Measurements from ENCODE around the gene ZNF785. TPM values are rescaled to one million over a fixed set of nuclear protein-coding genes. Genes with fewer than 3 reads are reported as not detected.

The ZNF785 gene
- total and polyA plus RNA-seq, 2 of the 13 experiments (the other 11 are each of a cell fraction or from before 2014, with no cell fraction given), result 0.01 TPM; not detected in 1

- TF ChIP-seq ZNF740 (CRISPR knock-in tag; IDR thresholded peaks at IDR 0.05), result peak; percentile 21
- TF ChIP-seq ZNF589 (CRISPR knock-in tag; conservative IDR thresholded peaks at IDR 0.05), result peak; percentile 32; the same call in 1 of the 2 replicates
- no peak for TF ChIP-seq ZBTB7B (CRISPR knock-in tag; IDR thresholded peaks at IDR 0.05)
- TF ChIP-seq ZNF615 (CRISPR knock-in tag; IDR thresholded peaks at IDR 0.05; ENCODE audit: borderline replicate concordance), result no peak; the same call in 1 of the 2 replicates
- TF ChIP-seq ZNF3 (CRISPR knock-in tag; IDR thresholded peaks at IDR 0.05), result no peak
- TF ChIP-seq ZNF44 (CRISPR knock-in tag; IDR thresholded peaks at IDR 0.05), result no peak
- TF ChIP-seq DNMT3B (CRISPR knock-in tag; conservative IDR thresholded peaks at IDR 0.05), result no peak
- TF ChIP-seq TAF1 (CRISPR knock-in tag; IDR thresholded peaks at IDR 0.05), result no peak
- no peak for TF ChIP-seq HNRNPLL (IDR thresholded peaks at IDR 0.05; ENCODE audit: low read depth, low read length, poor library complexity, severe bottlenecking)
- TF ChIP-seq HIVEP1 (CRISPR knock-in tag; IDR thresholded peaks at IDR 0.05), result no peak; the same call in 1 of the 2 replicates
- TF ChIP-seq SETDB1 (CRISPR knock-in tag; IDR thresholded peaks at IDR 0.05; ENCODE audit: borderline replicate concordance), result no peak
- no peak for TF ChIP-seq ADNP (CRISPR knock-in tag; IDR thresholded peaks at IDR 0.05)
- no peak for TF ChIP-seq ZFP36 (IDR thresholded peaks at IDR 0.05; ENCODE audit: borderline replicate concordance, low read depth, low read length, partially characterized antibody)
- TF ChIP-seq THAP11 (CRISPR knock-in tag; IDR thresholded peaks at IDR 0.05), result no peak
- TF ChIP-seq MXD4 (CRISPR knock-in tag; IDR thresholded peaks at IDR 0.05), result no peak
- no peak for TF ChIP-seq HMGXB4 (CRISPR knock-in tag; IDR thresholded peaks at IDR 0.05; ENCODE audit: borderline replicate concordance in 1 of 2, low read depth in 1 of 2)
- no peak for TF ChIP-seq MAFG (CRISPR knock-in tag; IDR thresholded peaks at IDR 0.05)
- no peak for TF ChIP-seq MIER2 (CRISPR knock-in tag; IDR thresholded peaks at IDR 0.05)
- TF ChIP-seq MEIS2 (CRISPR knock-in tag; IDR thresholded peaks at IDR 0.05), result no peak; the same call in 1 of the 2 replicates
- TF ChIP-seq ZNF33A (CRISPR knock-in tag; IDR thresholded peaks at IDR 0.05; ENCODE audit: borderline replicate concordance), result no peak
- no peak for TF ChIP-seq ZNF280B (CRISPR knock-in tag; IDR thresholded peaks at IDR 0.05; ENCODE audit: borderline replicate concordance)
- peak; percentile 39 for TF ChIP-seq PHF5A (CRISPR knock-in tag; IDR thresholded peaks at IDR 0.05; ENCODE audit: low read depth, unreplicated experiment)
- TF ChIP-seq ZNF121 (CRISPR knock-in tag; IDR thresholded peaks at IDR 0.05), result no peak; the same call in 1 of the 2 replicates
- TF ChIP-seq ATF7-NPFF (CRISPR knock-in tag; IDR thresholded peaks at IDR 0.05; ENCODE audit: low read depth), result 0 out of 2 replicates have a peak, but pooled peaks have one; percentile 6
- peak; percentile 11; the same call in 1 of the 2 replicates for TF ChIP-seq ZBTB1 (CRISPR knock-in tag; IDR thresholded peaks at IDR 0.05; ENCODE audit: borderline replicate concordance)
- no peak for TF ChIP-seq PPARG (CRISPR knock-in tag; conservative IDR thresholded peaks at IDR 0.05)
- no peak for TF ChIP-seq ARNT2 (CRISPR knock-in tag; IDR thresholded peaks at IDR 0.05; ENCODE audit: low read depth)
- no peak for TF ChIP-seq AHR (CRISPR knock-in tag; IDR thresholded peaks at IDR 0.05)
These were observed 23.8 kb upstream of the ZNF785 start (continued) for GRCh38 chr16:30609002-30609925.
